Measurements from ENCODE around the gene NOVA2. TPM values are rescaled to one million over a fixed set of nuclear protein-coding genes. Genes with fewer than 3 reads are reported as not detected.

The NOVA2 gene
- polyA plus RNA-seq, 2 of the 4 experiments (the other 2 are of a cell fraction): 0.06 to 0.30 TPM

- DNase-seq (ENCODE audit: low read depth in 1 of 2, low spot score in 1 of 2) (peak in 1 of 2 experiments; percentile 30), FAIRE-seq (no peak), ATAC-seq (peak; percentile 43 to 47)
- H3K4me2 ChIP-seq: peak overlapping the region; percentile 97
- TF ChIP-seq PBX3 (IDR thresholded peaks at IDR 0.05): peak; percentile 20; the same call in 1 of the 2 replicates
- TF ChIP-seq RCOR1 (IDR thresholded peaks at IDR 0.05; ENCODE audit: low read depth, low read length): no peak
- 68% methylated on average over 45 of the region's 63 CpGs for WGBS (ENCODE audit: missing lambda C conversion rate)
- ChIA-PET CTCF (interaction anchor here (0.5 to 23.2 kb wide), 17 partner anchors 10 to 252 kb away, joined by 3 to 1009 read pairs (median 5); partner anchors contain the start of genes CCDC61 and IGFL4), POLR2A (interaction anchor here (0.6 to 1.2 kb wide), 8 partner anchors 21 to 429 kb away, joined by 3 to 6 read pairs (median 3); partner anchors contain the start of genes CCDC61 and MYPOP)
- no peaks in the 10 kb centered on the region for H3K9me3 ChIP-seq
- H3K27ac ChIP-seq: peak overlapping the region; percentile 54 to 80; a peak in 5 of 6 replicates
- H3K4me3 ChIP-seq: peak overlapping the region; percentile 59
- peaks cover 20% of the 10 kb centered on the region for H3K4me1 ChIP-seq
These were observed 42.2 kb upstream of the NOVA2 start for GRCh38 chr19:46015687-46016425.

DNA sequence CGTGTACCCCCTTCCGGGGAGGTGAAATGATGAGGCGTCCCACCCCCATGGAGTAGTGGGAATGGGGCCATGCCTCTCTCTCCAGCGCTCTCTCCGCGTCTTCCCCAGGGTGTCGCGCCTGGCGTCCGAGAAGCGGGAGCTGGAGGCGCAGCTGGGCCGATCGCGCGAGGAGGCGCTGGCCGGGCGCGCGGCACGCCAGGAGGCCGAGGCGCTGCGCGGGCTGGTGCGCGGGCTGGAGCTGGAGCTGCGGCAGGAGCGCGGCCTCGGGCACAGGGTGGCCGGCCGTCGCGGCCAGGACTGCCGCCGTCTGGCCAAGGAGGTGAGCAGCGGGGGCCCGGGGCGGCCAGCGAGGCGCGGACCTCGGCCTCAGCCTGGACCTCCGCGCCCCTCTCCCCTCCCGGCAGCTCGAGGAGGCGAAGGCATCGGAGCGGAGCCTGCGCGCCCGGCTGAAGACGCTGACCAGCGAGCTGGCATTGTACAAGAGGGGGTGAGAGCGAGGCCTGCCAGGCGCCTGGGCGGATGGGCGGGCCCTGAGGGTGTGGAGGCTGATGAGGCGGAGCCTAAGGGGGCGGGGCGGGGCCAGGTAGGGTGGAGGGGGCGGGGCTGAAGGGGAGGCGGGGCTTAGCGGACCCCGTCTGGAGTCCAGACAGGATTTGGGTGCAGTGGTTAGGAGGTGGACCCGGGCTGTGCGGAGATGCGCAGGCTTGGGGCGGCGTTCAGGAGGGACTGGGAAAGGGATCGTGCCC, 41.4 kb upstream of the NOVA2 start:
- H3K27ac ChIP-seq: peak overlapping the region; percentile 63 to 76
- DNase-seq (ENCODE audit: low read depth in 1 of 2, low spot score in 1 of 2): peak; percentile 72 to 82
- no peak for FAIRE-seq
- ATAC-seq: peak; percentile 65 to 78
- CTCF ChIA-PET: interaction anchor here (0.5 to 23.2 kb wide), 9 partner anchors 10 to 198 kb away, joined by 3 to 1009 read pairs (median 3); no protein-coding TSS in a partner anchor
- peak overlapping the region; percentile 59 for H3K4me3 ChIP-seq
- POLR2A ChIA-PET: interaction anchor here (0.6 to 1.2 kb wide), 6 partner anchors 20 to 156 kb away, joined by 3 to 6 read pairs (median 4); partner anchors contain the start of genes CCDC61 and MYPOP
- TF ChIP-seq RNF2 (IDR thresholded peaks at IDR 0.05; ENCODE audit: borderline replicate concordance, low read depth) (no peak), ESRRA (IDR thresholded peaks at IDR 0.05; ENCODE audit: borderline replicate concordance, low read length) (no peak), GATA3 (IDR thresholded peaks at IDR 0.05; ENCODE audit: borderline replicate concordance) (no peak), CBX8 (IDR thresholded peaks at IDR 0.05) (no peak), HDAC2 (IDR thresholded peaks at IDR 0.05) (no peak), HES2 (IDR thresholded peaks at IDR 0.05) (no peak), POLR2A (IDR thresholded peaks at IDR 0.05; ENCODE audit: low read length) (peak; percentile 34; the same call in 1 of the 2 replicates), MAX (IDR thresholded peaks at IDR 0.05) (peak; percentile 29; the same call in 1 of the 2 replicates), REST (IDR thresholded peaks at IDR 0.05) (no peak), EHMT2 (IDR thresholded peaks at IDR 0.05; ENCODE audit: low read depth) (no peak), CBX2 (IDR thresholded peaks at IDR 0.05; ENCODE audit: borderline replicate concordance, low read depth) (no peak), EHF (CRISPR knock-in tag; IDR thresholded peaks at IDR 0.05) (no peak)
- H3K4me2 ChIP-seq: peak overlapping the region; percentile 97
- H3K4me1 ChIP-seq: peaks cover 20% of the 10 kb centered on the region
- H3K9me3 ChIP-seq: no peaks in the 10 kb centered on the region
- 62% methylated on average over 51 of the region's 74 CpGs for WGBS (ENCODE audit: missing lambda C conversion rate)

DNA sequence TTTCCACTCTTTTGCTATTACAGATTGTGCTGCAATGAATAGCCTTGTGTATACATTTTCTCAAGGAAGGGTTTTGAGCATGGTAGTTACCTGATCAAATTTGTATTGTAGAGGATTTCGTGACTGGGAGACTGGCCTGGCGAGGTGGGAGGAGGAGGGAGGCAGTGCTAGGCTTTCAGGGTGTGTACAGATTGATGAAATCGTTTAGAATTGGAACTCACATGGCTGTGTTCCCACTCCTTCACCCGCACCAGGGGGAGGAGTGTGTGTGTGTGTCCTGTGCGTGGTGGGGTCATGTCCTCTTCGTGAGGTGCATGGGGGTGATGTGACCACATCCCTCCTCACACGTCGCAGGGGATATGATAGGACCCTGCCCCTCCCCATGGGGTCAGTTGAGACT, 40.9 kb upstream of the NOVA2 start:
- ChIA-PET CTCF (interaction anchor here (0.7 to 23.2 kb wide), 6 partner anchors 9 to 197 kb away, joined by 3 to 1009 read pairs (median 6); no protein-coding TSS in a partner anchor), POLR2A (interaction anchor here (1.1 to 1.2 kb wide), 3 partner anchors 19 to 112 kb away, joined by 3 to 4 read pairs (median 3); partner anchors contain the start of genes CCDC61 and MYPOP)
- TF ChIP-seq MAX (IDR thresholded peaks at IDR 0.05): 0 out of 2 replicates have a peak, but pooled peaks have one; percentile 2
- no peak for TF ChIP-seq SMC3 (IDR thresholded peaks at IDR 0.05)
- Histone ChIP-seq H3K27ac (peak overlapping the region in 1 of 2 experiments; percentile 76; a peak in 3 of 6 replicates), H3K4me2 (peak overlapping the region; percentile 97), H3K9me3 (no peaks in the 10 kb centered on the region), H3K4me1 (peaks cover 20% of the 10 kb centered on the region), H3K4me3 (peak overlapping the region; percentile 59; the same call in 2 of the 3 replicates)
- no peak for ATAC-seq
- WGBS (ENCODE audit: missing lambda C conversion rate): 75% methylated on average over 8 of the region's 8 CpGs
- no peak for FAIRE-seq
- DNase-seq (ENCODE audit: low read depth in 1 of 2, low spot score in 1 of 2): no peak

Measured in A549 (cell line).